Osteoblast (primary cell): ENCODE results near the gene RNF141. TPM values are rescaled to one million over a fixed set of nuclear protein-coding genes. Genes with fewer than 3 reads are reported as not detected.

Source experiments
- DNase-seq: peaks from one replicate; pipeline ENCODE4 v3.0.0; 2011; ENCODE audit warnings: low spot score, mixed read lengths; ENCODE audit not compliant: insufficient read length; ENCODE audit errors: missing footprints
- H2AFZ ChIP-seq: 2 replicates; pipeline ENCODE4 v1.6.0; 2011; ENCODE audit warnings: mild to moderate bottlenecking, low read length
- H3K27ac ChIP-seq: 2 replicates; pipeline ENCODE4 v1.5.1; 2011; ENCODE audit warnings: mild to moderate bottlenecking, low read depth, low read length, moderate library complexity
- H3K27me3 ChIP-seq: 2 replicates; pipeline ENCODE4 v1.6.0; 2012; ENCODE audit warnings: mild to moderate bottlenecking, control low read depth, inconsistent platforms, low read length, moderate library complexity; ENCODE audit not compliant: insufficient read depth
- H3K36me3 ChIP-seq: 2 replicates; pipeline ENCODE4 v1.5.1; 2011; ENCODE audit warnings: mild to moderate bottlenecking, low read length, control low read depth, moderate library complexity; ENCODE audit not compliant: insufficient read depth
- H3K4me1 ChIP-seq: 2 replicates; pipeline ENCODE4 v1.5.1; 2011; ENCODE audit warnings: mild to moderate bottlenecking, low read length, control low read depth, moderate library complexity; ENCODE audit not compliant: insufficient read depth
- H3K4me2 ChIP-seq: 2 replicates; pipeline ENCODE4 v1.6.0; 2011; ENCODE audit warnings: mild to moderate bottlenecking, low read length; ENCODE audit not compliant: insufficient read depth
- H3K4me3 ChIP-seq: fragments of 200-600 bp; sonication (generic); 3 replicates; pipeline ENCODE4 v1.5.1; 2012; ENCODE audit warnings: mild to moderate bottlenecking, low read length, inconsistent platforms; ENCODE audit not compliant: insufficient read depth
- H3K79me2 ChIP-seq: 2 replicates; pipeline ENCODE4 v1.6.0; 2012; ENCODE audit warnings: mild to moderate bottlenecking, low read length, control low read depth, inconsistent platforms; ENCODE audit not compliant: insufficient read depth
- H3K9me3 ChIP-seq: 2 replicates; pipeline ENCODE4 v1.5.1; 2011; ENCODE audit warnings: low read depth, low read length, control low read depth
- H4K20me1 ChIP-seq: 2 replicates; pipeline ENCODE4 v1.6.0; 2012; ENCODE audit warnings: mild to moderate bottlenecking, low read length, control low read depth; ENCODE audit not compliant: insufficient read depth
- CTCF ChIP-seq: IDR thresholded peaks from 2 replicates; pipeline ENCODE4 v1.5.1; 2011; ENCODE audit warnings: mild to moderate bottlenecking, low read depth, low read length, moderate library complexity; ENCODE audit errors: extremely low read depth
- total RNA-seq: library from RNA; depleted of rRNA; stranded (reverse); fragments of >200 nt; gene quantifications from 2 replicates; pipeline ENCODE4 v1.2.3, GENCODE V29; 2012

RNF141 gene
- total RNA-seq, 1 donor: 29.3 TPM

- Histone ChIP-seq H3K9me3 (no peaks in the 10 kb centered on the region), H4K20me1 (peaks cover 3% of the 10 kb centered on the region), H3K79me2 (no peaks in the 10 kb centered on the region), H3K36me3 (peaks cover 16% of the 10 kb centered on the region), H3K27me3 (no peaks in the 10 kb centered on the region), H3K27ac (no peak overlapping the region), H3K4me3 (no peak overlapping the region), H2AFZ (no peak overlapping the region), H3K4me1 (peaks cover 21% of the 10 kb centered on the region), H3K4me2 (no peak overlapping the region)
- DNase-seq: no peak
- TF ChIP-seq CTCF: no peak
Observed at GRCh38 chr11:10493041-10493663, 47.8 kb downstream of the RNF141 start.

- H3K4me2 ChIP-seq: no peak overlapping the region
- peaks cover 16% of the 10 kb centered on the region for H3K36me3 ChIP-seq
- H4K20me1 ChIP-seq: peaks cover 3% of the 10 kb centered on the region
- H3K79me2 ChIP-seq: no peaks in the 10 kb centered on the region
- H3K4me3 ChIP-seq: no peak overlapping the region
- TF ChIP-seq CTCF: no peak
- no peaks in the 10 kb centered on the region for H3K27me3 ChIP-seq
- no peaks in the 10 kb centered on the region for H3K9me3 ChIP-seq
- H2AFZ ChIP-seq: no peak overlapping the region
- H3K27ac ChIP-seq: no peak overlapping the region
- H3K4me1 ChIP-seq: peaks cover 21% of the 10 kb centered on the region
- DNase-seq: peak; percentile 71
Observed at GRCh38 chr11:10492084-10492483, 48.9 kb downstream of the RNF141 start.

GRCh38 chr11:10490398-10491241 lies 50.4 kb downstream of the RNF141 start:
- H3K79me2 ChIP-seq: no peaks in the 10 kb centered on the region
- H3K27ac ChIP-seq: peak overlapping the region; percentile 81
- peak; percentile 99 for DNase-seq
- peaks cover 9% of the 10 kb centered on the region for H3K36me3 ChIP-seq
- peak overlapping the region; percentile 38 for H2AFZ ChIP-seq
- H3K9me3 ChIP-seq: no peaks in the 10 kb centered on the region
- H3K4me3 ChIP-seq: peak overlapping the region; percentile 21
- TF ChIP-seq CTCF: no peak
- peaks cover 21% of the 10 kb centered on the region for H3K4me1 ChIP-seq
- no peaks in the 10 kb centered on the region for H3K27me3 ChIP-seq
- H4K20me1 ChIP-seq: peaks cover 6% of the 10 kb centered on the region
- peak overlapping the region; percentile 67 for H3K4me2 ChIP-seq

- Histone ChIP-seq H3K4me1 (peaks cover 21% of the 10 kb centered on the region), H3K79me2 (no peaks in the 10 kb centered on the region), H3K9me3 (no peaks in the 10 kb centered on the region), H3K4me3 (no peak overlapping the region), H3K4me2 (peak overlapping the region; percentile 67), H3K27me3 (no peaks in the 10 kb centered on the region), H3K36me3 (peaks cover 8% of the 10 kb centered on the region), H3K27ac (peak overlapping the region; percentile 81), H2AFZ (no peak overlapping the region), H4K20me1 (peaks cover 6% of the 10 kb centered on the region)
- DNase-seq: no peak
- TF ChIP-seq CTCF: no peak
Observed at GRCh38 chr11:10490032-10490397, 51.0 kb downstream of the RNF141 start.
